SIG-M5 treated with dmso at 0.1 percent for 504 hours (cell line): Measurements from ENCODE around the gene OPRM1.
"Not testable (repeated sequence)": the region's sequence is repeated elsewhere in the genome, so short reads cannot be mapped to it uniquely, and the experiment has no call there.

ENCODE experiments used
- DNase-seq: peaks from one replicate; lab custom pipeline; 2025; ENCODE audit not compliant: unreplicated experiment; lab: John Stamatoyannopoulos, UW

OPRM1 gene

GRCh38 chr6:154140743-154141142 is 101.7 kb downstream of the OPRM1 start:
- no peak for DNase-seq

- no peak for DNase-seq
Measured at GRCh38 chr6:154143753-154144152, 104.7 kb downstream of the OPRM1 start.

GRCh38 chr6:154154389-154154967 is 115.4 kb downstream of the OPRM1 start:
- peak; percentile 66 for DNase-seq

- DNase-seq: peak; percentile 55
Measured at GRCh38 chr6:154156135-154156896, 117.3 kb downstream of the OPRM1 start.

GRCh38 chr6:154157082-154157481 is 118.0 kb downstream of the OPRM1 start:
- no peak for DNase-seq

GRCh38 chr6:154157706-154158105 is 118.7 kb downstream of the OPRM1 start:
- no peak for DNase-seq

GRCh38 chr6:154159126-154159525 is 120.1 kb downstream of the OPRM1 start:
- no peak for DNase-seq

- peak; percentile 75 for DNase-seq
Measured at GRCh38 chr6:154161689-154162088, 122.6 kb downstream of the OPRM1 start.

GRCh38 chr6:154164397-154164796 is 125.4 kb downstream of the OPRM1 start:
- no peak for DNase-seq

- DNase-seq: peak; percentile 68
Measured at GRCh38 chr6:154165478-154165877, 126.4 kb downstream of the OPRM1 start.

- peak; percentile 0 for DNase-seq
Measured at GRCh38 chr6:154166140-154166539, 127.1 kb downstream of the OPRM1 start.

- DNase-seq: peak; percentile 44
Measured at GRCh38 chr6:154167126-154167525, 128.1 kb downstream of the OPRM1 start.

- DNase-seq: peak; percentile 91
Measured at GRCh38 chr6:154169193-154169847, 130.3 kb downstream of the OPRM1 start.

GRCh38 chr6:154170106-154170505 is 131.1 kb downstream of the OPRM1 start:
- DNase-seq: peak; percentile 55

- DNase-seq: not testable (repeated sequence)
Measured at GRCh38 chr6:154172393-154172792, 133.4 kb downstream of the OPRM1 start.

GRCh38 chr6:154179434-154179833 is 140.4 kb downstream of the OPRM1 start:
- DNase-seq: no peak

- DNase-seq: no peak
Measured at GRCh38 chr6:154187203-154187602, 148.2 kb downstream of the OPRM1 start.

GRCh38 chr6:154187714-154188113 is 148.7 kb downstream of the OPRM1 start:
- DNase-seq: no peak

- DNase-seq: no peak
Measured at GRCh38 chr6:154196333-154196885, 157.4 kb downstream of the OPRM1 start.

- no peak for DNase-seq
Measured at GRCh38 chr6:154197196-154197860, 158.3 kb downstream of the OPRM1 start.

- not testable (repeated sequence) for DNase-seq
Measured at GRCh38 chr6:154201688-154202087, 162.6 kb downstream of the OPRM1 start.
